HT1080 (cell line): ENCODE measurements around the gene TIMP2. TPM values are rescaled to one million over a fixed set of nuclear protein-coding genes. Genes with fewer than 3 reads are reported as not detected.
A peak's percentile ranks its signal among the peaks of the same experiment; 100 is the strongest.
"Not testable (repeated sequence)": the region's sequence is repeated elsewhere in the genome, so short reads cannot be mapped to it uniquely, and the experiment has no call there.

Source experiments
- DNase-seq: peaks from one replicate; pipeline ENCODE4 v3.0.0-alpha.2; 2015; ENCODE audit warnings: low read depth
- total RNA-seq: library from RNA; depleted of rRNA; stranded (reverse); fragments of >200 nt; shearing (Covaris generic); gene quantifications from 2 replicates; pipeline ENCODE4 v1.2.3, GENCODE V29; 2014

The TIMP2 gene
- total RNA-seq, 1 experiment from 2014 or later: 119 TPM

- DNase-seq: peak; percentile 78
These were observed 31.9 kb upstream of the TIMP2 start for GRCh38 chr17:78957128-78957527.

DNA sequence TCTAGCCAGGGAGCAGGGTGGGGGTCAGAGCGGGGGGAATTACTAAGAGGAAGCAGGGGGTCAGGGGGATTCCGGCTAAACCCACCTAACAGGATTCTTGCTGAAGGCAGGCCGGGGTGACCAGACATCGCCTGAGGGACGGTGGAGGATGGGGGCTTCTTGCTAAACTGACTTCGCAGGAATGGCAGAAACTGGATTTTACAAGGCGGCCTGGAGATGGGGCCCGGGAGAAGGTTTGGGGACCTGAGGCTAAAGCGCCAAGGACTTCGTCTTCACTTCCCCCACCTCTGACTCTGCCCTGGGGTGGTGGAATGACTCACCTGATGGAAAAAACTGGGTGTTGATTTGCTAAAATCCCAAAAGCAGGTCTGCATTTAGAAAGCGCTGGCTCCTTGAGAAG, 31.1 kb upstream of the TIMP2 start:
- DNase-seq: no peak

- no peak for DNase-seq
These were observed 29.5 kb upstream of the TIMP2 start for GRCh38 chr17:78954684-78955083.

- no peak for DNase-seq
These were observed 28.5 kb upstream of the TIMP2 start for GRCh38 chr17:78953356-78954350.

GRCh38 chr17:78952706-78953105, 27.5 kb upstream of the TIMP2 start:
- DNase-seq: no peak

- no peak for DNase-seq
These were observed 26.9 kb upstream of the TIMP2 start for GRCh38 chr17:78951967-78952551.

DNA sequence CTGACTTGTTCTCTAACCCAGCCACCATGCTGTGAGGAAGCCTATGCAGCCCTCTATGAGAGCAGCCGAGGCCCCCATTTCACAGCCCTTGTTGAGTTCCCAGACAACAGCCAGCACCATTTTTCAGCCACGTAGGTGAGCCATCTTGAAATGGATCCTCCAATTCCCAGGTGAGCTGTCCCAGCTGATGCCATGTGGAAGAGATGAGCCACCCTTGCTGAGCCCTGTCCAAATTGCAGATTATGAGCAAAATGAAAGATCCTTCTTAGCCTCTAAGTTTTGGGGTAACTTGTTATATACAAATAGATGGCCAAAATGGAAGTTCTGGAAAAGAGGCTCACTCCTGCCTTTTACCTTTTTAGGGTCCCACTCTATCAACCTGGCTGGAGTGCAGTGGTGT, 25.7 kb upstream of the TIMP2 start:
- DNase-seq: no peak

- DNase-seq: no peak
These were observed 22.3 kb upstream of the TIMP2 start for GRCh38 chr17:78947235-78948149.

GRCh38 chr17:78946631-78947030, 21.4 kb upstream of the TIMP2 start:
- DNase-seq: no peak

- peak; percentile 53 for DNase-seq
These were observed 20.9 kb upstream of the TIMP2 start for GRCh38 chr17:78946131-78946530.

GRCh38 chr17:78945455-78945854, 20.3 kb upstream of the TIMP2 start:
- not testable (repeated sequence) for DNase-seq

DNA sequence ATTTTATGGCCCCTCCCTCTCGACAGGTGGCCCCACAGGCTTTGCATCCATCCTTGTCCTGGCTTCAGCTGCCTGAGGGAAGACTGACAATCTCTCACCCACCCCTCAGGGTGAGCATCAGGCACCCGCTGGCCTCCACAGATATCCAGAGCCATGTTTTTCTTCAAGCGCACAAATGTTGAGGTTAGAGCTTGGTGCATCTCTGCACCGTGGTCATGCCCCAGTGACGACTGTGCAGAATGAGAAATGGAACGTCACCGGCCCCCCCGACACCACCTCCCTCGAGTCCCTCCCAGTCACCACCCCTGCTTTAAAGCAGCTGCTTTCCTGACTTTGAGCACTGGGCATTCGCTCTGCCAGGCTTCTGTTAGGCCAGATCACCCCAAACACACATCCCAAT, 19.8 kb upstream of the TIMP2 start:
- DNase-seq: no peak

DNA sequence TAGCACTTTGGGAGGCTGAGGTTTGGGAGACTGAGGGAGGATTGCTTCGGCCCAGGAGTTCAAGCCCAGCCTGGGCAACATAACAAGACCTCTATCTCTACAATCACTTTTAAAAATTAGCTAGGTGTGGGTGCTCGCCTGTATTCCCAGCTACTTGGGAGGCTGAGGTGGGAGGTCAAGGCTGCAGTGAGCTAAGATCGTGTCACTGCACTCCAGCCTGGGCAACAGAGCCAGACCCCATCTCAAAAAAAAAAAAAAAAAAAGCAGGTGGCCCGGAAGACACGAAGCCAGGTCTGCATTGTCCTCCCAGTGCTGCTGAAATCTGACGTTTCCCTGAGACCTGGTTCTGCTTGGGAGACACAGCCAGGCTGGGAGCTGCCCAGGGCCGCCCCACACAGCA, 18.8 kb upstream of the TIMP2 start:
- DNase-seq: no peak

DNA sequence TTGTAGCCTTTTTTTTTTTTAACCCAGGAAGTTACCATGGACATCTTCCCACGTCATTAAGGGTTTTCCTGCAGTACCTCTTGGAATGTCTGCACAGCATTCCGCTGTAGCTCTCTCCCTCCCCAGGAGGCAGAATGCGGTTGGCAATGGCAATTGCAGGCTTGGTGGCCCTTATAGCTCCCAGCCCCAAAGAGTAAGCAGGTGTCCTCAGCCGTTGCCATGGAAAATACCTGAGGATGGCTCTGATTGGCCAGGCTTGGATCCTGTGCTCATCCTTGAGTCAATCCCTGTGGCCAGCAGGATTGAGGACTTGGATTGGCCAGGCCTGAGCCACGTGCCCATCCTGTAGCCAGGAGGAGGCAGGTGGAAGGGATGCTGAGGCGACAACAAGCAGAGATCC, 15.5 kb upstream of the TIMP2 start:
- no peak for DNase-seq

DNA sequence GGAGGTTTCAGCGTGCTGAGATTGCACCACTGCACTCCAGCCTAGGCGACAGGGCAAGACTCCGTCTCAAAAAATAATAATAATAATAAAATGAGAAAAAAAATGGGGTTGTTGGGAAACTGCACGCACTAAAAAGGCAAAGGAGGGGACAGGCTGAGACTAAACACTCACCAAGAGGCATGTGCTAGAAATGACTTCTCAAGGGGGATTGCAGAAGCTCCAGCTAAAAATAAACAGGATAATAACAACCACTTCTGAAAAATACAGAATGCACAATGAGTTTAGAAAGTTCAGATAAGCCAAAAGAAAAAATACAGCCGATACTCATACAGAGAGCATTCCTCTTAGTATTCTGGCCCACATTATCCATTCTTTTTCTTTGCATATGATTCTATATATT, 15.1 kb upstream of the TIMP2 start:
- DNase-seq: no peak

DNA sequence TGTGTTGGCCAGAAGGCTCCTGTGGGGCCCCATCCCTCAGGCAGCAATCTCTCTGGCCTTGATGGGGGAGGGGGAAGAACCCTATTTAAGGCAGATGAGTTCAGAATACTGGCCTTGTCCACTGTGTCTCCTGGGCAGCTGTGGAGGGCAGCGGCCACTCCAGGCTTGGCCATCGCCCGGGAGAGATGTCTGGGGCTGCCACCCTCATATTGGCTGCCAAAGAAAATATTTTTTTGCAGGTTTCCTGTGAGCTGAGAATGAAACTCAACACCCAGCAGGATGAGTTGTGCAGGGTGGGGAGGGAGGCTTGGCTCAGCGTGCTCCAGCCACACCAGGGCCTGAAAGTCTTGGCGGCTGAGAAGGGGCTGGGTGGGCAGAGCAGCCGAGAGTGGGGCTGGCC, 14.4 kb upstream of the TIMP2 start:
- DNase-seq: peak; percentile 70

- no peak for DNase-seq
These were observed 12.4 kb upstream of the TIMP2 start for GRCh38 chr17:78937561-78937960.

DNA sequence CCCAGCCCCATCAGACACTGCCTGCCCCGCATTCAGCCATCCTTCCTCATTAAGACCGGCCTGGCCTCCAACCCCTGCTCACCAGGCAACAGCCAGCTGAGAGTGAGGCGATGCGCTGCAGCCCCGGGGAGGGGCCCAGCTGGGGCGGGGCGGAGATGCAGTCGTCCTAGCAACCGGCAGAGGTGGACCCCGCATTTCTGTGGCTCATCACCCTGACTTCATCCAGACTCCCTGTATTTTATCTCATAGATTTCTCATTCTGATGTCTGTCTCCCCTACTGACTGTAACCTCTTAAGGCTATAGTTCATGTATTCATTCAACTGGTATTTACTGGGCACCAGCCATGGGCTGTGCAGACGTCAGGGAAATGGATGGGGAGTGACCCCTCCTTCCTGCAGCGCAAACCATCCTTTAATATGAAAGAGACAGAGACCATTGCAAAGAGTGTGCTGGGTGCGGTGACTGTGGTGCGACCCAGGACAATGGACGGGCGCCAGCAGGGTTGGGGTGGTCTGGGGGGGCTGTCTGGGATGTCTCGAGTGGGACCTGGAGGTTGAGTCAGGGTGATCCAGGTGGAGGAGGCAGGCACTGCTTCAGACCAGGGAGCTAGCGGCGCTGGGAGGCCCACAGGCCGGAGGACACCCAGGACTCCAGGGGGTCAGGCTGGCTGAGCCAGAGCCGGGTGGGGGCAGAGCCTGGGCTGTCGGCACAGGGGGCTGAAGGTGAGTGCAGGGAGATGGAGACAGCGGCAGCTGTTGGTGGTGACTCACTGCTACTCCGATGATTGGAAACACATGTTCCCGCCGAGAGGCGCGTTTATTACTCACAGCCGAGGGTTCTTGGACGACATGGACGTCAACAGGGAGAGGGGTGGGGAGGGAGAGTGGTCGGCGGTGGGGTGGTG, 10.5 kb upstream of the TIMP2 start:
- peak; percentile 94 for DNase-seq

DNA sequence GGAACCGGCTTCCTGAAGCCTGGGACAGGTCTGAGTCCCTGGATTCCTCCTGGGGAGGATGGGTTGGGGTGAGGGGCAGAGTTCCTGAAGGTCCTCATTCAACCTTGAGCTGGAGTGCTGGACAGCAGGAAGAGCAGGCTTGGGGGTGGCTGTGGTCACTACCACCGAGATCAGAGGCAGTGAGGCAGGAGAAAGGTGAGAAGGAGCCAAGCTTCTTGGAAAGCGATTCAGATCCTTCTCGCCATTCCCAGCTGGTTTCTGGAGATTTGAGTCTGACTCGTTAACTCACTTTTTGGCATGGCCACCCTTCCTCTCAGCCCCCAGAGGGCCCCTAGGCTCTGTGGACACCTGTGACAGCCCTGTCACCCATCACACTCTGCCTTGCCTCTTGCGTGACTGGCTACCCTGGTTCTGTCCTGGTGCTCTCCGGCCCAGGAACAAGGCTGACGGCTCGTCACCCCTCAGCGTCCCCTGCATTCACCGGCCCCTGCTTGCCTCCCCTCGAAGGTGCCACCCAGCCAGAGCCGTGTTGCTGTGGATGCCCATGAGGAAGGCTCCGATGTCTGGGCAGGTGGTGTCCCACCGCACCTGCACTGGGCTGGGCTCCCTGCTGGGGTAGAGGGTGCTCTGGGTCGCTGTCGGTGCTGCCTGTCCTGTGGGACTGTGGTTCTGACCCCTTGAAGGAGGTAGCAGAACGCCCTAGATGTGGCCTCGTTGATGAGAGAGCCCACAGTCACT, 9.7 kb upstream of the TIMP2 start:
- DNase-seq: peak; percentile 30
